ENCODE results near the gene LIPC. TPM values are rescaled to one million over a fixed set of nuclear protein-coding genes. Genes with fewer than 3 reads are reported as not detected.

LIPC gene
- total RNA-seq, 1 donor from 2014 or later = 0.65 TPM

DNA sequence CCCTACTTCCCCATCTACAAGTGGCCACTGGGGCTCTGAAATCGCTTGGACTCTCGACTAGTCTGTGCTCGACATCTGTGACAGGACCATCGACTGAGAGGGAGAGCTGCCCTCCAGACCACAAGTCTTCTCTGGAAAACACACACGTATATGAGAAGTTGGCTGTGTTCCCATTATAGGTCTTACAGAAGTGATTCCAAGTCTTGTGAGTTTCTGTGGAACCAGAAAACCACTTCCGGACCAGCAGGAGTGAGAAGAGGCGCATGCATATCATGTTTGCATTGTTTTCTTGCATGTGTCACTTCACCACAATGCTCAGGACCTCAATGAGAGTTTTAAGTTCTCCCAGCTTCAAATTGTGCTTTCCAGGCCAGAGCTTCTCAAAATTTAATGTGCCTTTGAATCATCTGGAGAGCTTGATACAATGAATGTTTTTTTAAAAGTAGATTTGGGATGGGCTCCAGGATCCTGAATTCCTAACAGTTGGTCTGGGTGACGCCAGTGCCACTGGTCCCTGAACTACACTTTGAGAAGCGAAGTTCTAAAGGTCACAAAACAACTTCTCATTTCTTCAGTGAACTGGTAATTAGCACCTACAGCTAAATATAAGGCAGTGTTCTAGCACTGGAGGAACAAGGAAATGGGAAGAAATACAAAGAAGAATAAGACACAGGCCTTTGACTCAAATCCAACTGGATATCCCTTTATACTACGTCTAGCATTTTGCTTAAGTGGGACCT is 15.7 kb downstream of the LIPC start:
- intact Hi-C loops (cut with DNase I) = no loop called here
- DNase-seq (no peak), ATAC-seq (ENCODE audit: poor library complexity) (peak; percentile 26)

- ATAC-seq (ENCODE audit: poor library complexity) = no peak
- intact Hi-C loops (cut with DNase I) = no loop called here
Measured at GRCh38 chr15:58448331-58448730, 16.5 kb downstream of the LIPC start.

DNA sequence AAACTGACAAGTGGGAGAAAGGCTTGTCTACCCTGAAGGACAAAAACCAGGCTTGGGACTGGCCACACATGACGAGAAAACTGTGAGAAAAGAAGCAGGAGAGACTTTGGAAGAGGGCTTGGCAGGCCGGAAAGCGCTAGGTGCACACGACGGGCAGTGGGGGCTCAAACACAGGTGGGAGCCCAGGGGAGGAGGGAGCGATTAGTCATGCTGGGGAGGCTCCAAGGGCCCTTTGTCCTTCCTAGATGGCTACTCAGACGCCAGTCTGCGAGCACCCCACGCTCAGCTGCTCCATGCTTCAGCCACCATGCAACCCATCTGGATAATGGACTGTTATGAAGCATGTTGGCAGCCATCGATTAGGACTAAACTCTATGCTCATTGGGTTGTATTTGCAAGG is 17.1 kb downstream of the LIPC start:
- DNase-seq (no peak), ATAC-seq (ENCODE audit: poor library complexity) (no peak)
- intact Hi-C loops (cut with DNase I) = no loop called here

More at GRCh38 chr15:58448331-58448730, 16.5 kb downstream of the LIPC start:
- DNase-seq = no peak

DNA sequence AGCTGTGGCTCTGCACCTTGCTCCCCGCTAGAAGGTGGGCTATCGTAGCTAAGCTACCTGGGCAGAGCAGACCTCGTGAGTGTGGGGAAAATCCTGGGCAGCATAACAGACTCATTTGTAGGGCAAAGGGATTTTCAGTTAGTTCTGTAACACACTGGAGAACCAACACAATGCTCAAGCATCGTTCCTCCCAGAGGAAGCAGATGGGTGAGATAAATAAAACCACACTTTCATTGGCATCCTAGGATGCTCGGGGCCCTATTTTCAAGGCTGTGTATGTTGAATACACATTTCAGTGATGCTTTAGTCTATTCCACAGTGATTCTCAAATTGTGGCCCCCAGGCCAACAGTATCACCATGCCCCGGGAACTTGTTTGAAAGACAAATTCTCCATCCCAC is 20.0 kb downstream of the LIPC start:
- no peak for ATAC-seq (ENCODE audit: poor library complexity)
- no peak for DNase-seq
- intact Hi-C loops (cut with DNase I) = no loop called here

DNA sequence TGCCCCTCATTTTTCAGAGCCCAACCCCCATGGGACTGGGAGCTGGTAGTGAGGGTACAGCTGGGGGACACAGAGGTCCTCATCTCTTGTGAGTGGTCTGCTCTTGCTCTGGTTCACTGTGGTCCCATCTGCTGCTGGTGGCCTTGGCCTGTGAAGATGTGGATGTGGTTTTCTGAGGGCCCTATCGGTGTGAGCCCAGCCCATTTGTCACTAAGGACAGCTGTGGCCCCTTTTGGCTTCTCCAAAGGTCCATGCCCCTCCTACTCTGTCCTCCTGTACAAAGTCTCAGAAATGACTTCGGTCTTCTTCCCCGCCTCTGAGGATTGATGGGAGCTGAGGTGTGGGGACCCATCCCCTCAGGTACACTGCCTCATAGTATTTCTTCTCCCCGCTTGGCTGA is 21.0 kb downstream of the LIPC start:
- intact Hi-C loops (cut with DNase I) = no loop called here
- DNase-seq = no peak
- ATAC-seq (ENCODE audit: poor library complexity) = no peak

GRCh38 chr15:58453931-58454793 is 22.4 kb downstream of the LIPC start:
- DNase-seq = no peak
- ATAC-seq (ENCODE audit: poor library complexity) = no peak
- intact Hi-C loops (cut with DNase I) = no loop called here

- DNase-seq (no peak), ATAC-seq (ENCODE audit: poor library complexity) (no peak)
- intact Hi-C loops (cut with DNase I) = no loop called here
Measured at GRCh38 chr15:58454950-58455401, 23.2 kb downstream of the LIPC start.

GRCh38 chr15:58457466-58457965 is 25.7 kb downstream of the LIPC start:
- ATAC-seq (ENCODE audit: poor library complexity) = no peak
- intact Hi-C loops (cut with DNase I) = no loop called here
- DNase-seq = no peak

GRCh38 chr15:58458076-58458475 is 26.3 kb downstream of the LIPC start:
- ATAC-seq (ENCODE audit: poor library complexity) (peak; percentile 61), DNase-seq (no peak)
- intact Hi-C loops (cut with DNase I) = no loop called here

- intact Hi-C loops (cut with DNase I) = no loop called here
- ATAC-seq (ENCODE audit: poor library complexity) (no peak), DNase-seq (no peak)
Measured at GRCh38 chr15:58459045-58459444, 27.3 kb downstream of the LIPC start.

GRCh38 chr15:58459560-58459959 is 27.8 kb downstream of the LIPC start:
- peak; percentile 74 for DNase-seq
- intact Hi-C loops (cut with DNase I) = no loop called here
- ATAC-seq (ENCODE audit: poor library complexity) = peak; percentile 65

- DNase-seq (no peak), ATAC-seq (ENCODE audit: poor library complexity) (no peak)
- intact Hi-C loops (cut with DNase I) = no loop called here
Measured at GRCh38 chr15:58460116-58460790, 28.5 kb downstream of the LIPC start.

DNA sequence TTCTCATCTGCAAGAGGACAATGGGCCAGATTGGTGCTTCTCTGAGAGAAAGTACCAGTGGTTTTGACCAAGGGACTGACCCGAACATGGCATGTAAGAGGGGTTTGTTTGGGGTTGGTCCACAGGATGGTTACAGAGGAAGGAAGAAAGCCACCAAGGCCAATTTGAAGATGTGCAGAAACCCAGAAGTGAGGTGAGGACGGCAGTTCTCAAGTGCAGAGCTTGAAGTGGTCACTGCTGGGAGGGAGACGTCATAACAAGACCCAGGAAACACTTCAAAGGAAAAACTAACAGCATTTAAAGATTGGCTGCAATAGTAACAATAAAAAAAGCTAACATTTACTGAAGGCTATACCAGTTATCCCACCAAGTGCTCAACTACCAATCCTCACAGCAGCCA is 29.1 kb downstream of the LIPC start:
- no peak for DNase-seq
- no peak for ATAC-seq (ENCODE audit: poor library complexity)
- intact Hi-C loops (cut with DNase I) = no loop called here

DNA sequence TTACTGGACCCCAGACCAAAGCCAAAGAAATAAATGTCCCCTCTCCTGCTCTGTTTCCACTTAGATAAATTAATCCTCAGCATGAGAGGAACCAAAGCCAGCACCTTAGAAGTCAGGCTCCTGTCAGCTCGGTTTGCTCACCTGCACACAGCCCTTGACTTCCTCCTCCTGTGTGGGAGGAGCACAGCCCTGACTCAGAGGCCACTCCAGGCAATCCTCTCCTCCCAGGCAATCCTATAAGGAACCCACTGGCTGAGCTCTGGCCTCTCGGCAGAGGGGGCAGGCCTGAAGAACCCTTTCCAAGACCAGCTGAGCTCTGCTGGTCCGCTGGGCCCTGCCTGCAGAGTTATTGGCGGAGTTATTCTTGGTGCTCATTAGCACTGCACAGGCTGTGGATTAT is 30.8 kb downstream of the LIPC start:
- intact Hi-C loops (cut with DNase I) = no loop called here

DNA sequence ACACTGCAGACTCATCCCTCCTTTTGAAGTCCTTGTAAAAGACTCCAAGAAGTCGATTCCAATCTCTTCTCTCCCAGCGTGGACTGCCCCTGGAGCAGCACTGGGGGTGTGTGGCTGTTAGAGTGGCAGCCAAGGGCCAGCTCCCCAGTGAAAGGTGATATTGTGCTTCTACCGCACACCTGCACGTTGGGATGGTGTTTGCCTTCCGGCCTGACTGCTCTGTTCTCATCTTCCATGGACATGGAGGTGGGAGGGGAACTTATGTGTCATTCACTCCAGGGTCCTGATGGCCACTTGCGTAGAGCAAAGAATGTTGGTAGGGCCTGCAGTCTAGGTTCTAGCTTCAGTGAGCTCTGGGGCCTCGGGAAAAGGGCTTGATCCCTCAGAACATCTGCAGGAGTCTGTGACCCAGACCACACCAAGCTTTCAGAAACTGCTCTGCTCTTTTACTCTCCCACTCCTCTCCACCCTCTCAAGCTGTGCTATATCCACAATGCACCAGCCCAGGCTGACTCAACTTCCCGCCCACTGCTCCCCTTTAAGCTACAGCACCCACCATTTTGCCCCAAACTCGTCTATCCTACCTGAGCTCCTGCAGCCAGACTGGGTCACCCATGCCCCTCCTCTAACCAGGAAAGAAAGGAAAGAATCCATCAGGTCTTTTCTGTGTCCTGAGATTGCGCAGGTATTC is 31.3 kb downstream of the LIPC start:
- ATAC-seq (ENCODE audit: poor library complexity) = no peak
- DNase-seq = no peak
- intact Hi-C loops (cut with DNase I) = no loop called here

More for the DNA sequence above, 30.8 kb downstream of the LIPC start:
- ATAC-seq (ENCODE audit: poor library complexity) (no peak), DNase-seq (no peak)

DNA sequence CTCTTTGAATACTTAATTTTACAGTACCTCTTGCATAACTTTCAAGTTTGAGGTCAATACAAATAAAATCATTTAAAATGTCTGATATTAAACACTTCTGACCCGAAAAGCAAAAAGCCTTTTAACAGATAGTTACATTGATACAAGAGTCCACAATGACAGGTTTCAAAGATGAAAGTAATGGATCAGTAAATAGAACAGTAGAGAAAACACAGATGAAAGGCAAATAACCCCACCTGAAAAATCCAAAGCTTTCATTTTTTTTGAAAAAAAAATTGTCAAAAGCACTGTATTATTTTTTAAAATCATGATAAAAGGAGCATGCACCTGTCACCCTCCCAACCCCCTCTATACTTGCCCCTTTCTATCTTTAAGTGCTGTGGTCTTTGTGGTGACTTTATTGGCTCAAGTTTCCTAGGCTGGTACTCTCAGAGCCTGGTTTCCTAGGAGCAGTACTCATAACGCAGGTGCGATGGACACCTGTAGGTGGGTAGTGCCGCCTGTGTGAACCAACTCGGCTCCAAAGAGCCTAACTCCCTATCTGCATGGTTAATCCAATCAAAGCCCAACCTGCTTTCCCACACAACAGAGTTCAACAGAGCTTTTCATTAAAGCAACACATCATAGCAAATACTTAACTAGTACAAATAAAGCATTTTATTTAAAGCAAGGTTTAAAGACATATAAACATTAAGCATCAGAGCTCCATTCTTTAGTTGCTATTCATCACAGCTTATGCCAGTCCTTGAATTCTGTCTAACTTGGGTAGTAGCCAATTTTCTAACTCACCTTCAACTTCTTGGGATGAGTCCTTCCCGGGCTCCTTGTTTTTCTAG is 32.2 kb downstream of the LIPC start:
- no peak for DNase-seq
- intact Hi-C loops (cut with DNase I) = no loop called here
- no peak for ATAC-seq (ENCODE audit: poor library complexity)

DNA sequence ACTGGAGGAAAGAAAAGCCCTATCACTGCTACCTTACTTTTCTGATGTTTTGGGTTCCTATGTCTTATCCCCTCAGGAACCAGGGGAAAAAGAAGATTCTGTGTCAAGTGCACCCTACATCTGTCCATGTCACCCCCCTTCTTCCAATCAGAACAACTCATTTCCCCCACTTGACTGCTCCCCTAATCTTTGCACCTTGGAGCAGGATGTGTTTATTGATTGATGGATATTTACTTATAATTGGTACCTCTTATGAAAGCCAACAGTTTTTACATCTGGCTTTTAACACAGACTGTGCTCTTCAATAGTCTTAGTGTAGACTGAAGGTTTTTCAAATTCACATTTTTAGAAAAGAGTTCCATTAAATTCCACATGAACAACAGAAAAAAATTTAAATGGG is 33.3 kb downstream of the LIPC start:
- DNase-seq (no peak), ATAC-seq (ENCODE audit: poor library complexity) (no peak)
- intact Hi-C loops (cut with DNase I) = no loop called here
